SK-N-SH (cell line): Measurements from ENCODE around the gene BDNF. TPM values are rescaled to one million over a fixed set of nuclear protein-coding genes. Genes with fewer than 3 reads are reported as not detected.

ENCODE experiments used
- CTCF ChIA-PET: fragments of 300-600, 350-600 bp; formaldehyde crosslinking; extraction: SDS; loops from one replicate; lab custom pipeline; 2021; lab: Yijun Ruan, JAX
- POLR2A ChIA-PET: fragments of 350-600 bp; sonication (Branson Sonifier 250); formaldehyde crosslinking; extraction: SDS; loops from one replicate; lab custom pipeline; 2020; ENCODE audit warnings: antibody characterized with exemption, inconsistent platforms; lab: Yijun Ruan, JAX
- DNase-seq: peaks from one replicate; pipeline ENCODE4 v3.0.0; 2012
- H2AFZ ChIP-seq: fragments of 200-600 bp; sonication (generic); 2 replicates; pipeline ENCODE4 v1.8.1; 2016; ENCODE audit warnings: antibody characterized with exemption, mild to moderate bottlenecking, low read depth
- H3F3A ChIP-seq: fragments of 200-600 bp; sonication (generic); replicated peaks from 2 replicates; pipeline ENCODE3; 2016; ENCODE audit warnings: antibody characterized with exemption, mild to moderate bottlenecking; ENCODE audit not compliant: insufficient read depth
- H3K27ac ChIP-seq, 2 experiments: fragments of 200-500 bp in 1 of 2; fragments of 200-600 bp in 1 of 2; sonication (Bioruptor generic) in 1 of 2; sonication (generic), shearing (Covaris generic) in 1 of 2; 2 replicates each; pipeline versions ENCODE4 v1.5.1 to v1.6.1; 2014 to 2016; ENCODE audit warnings: low read depth in 2 of 2, inconsistent platforms in 1 of 2, low read length in 1 of 2, mild to moderate bottlenecking in 1 of 2, mixed read lengths in 1 of 2
- H3K27me3 ChIP-seq: fragments of 200-600 bp; sonication (generic), shearing (Covaris generic); 2 replicates; pipeline ENCODE4 v1.6.1; 2016; ENCODE audit warnings: mixed run types; ENCODE audit not compliant: insufficient read depth
- H3K36me3 ChIP-seq, 2 experiments: fragments of 200-500 bp in 1 of 2; fragments of 200-600 bp in 1 of 2; sonication (Bioruptor generic) in 1 of 2; sonication (generic) in 1 of 2; replicated peaks in 1 of 2; 2 replicates each; pipeline versions ENCODE3 to v1.5.1; 2014 to 2016; ENCODE audit warnings: low read length in 1 of 2, mild to moderate bottlenecking in 1 of 2; ENCODE audit not compliant: insufficient read depth in 2 of 2, control insufficient read depth in 1 of 2
- H3K4me1 ChIP-seq, 2 experiments: fragments of 200-500 bp in 1 of 2; fragments of 200-600 bp in 1 of 2; sonication (Bioruptor generic) in 1 of 2; sonication (generic), shearing (Covaris generic) in 1 of 2; 2 replicates each; pipeline versions ENCODE4 v1.5.1 to v1.6.1; 2014 to 2016; ENCODE audit warnings: low read depth in 1 of 2, low read length in 1 of 2, mixed run types in 1 of 2; ENCODE audit not compliant: insufficient read depth in 2 of 2, control insufficient read depth in 1 of 2
- H3K4me2 ChIP-seq: fragments of 200-600 bp; sonication (generic), shearing (Covaris generic); 2 replicates; pipeline ENCODE4 v1.6.1; 2017; ENCODE audit warnings: mixed run types
- H3K4me3 ChIP-seq, 2 experiments: fragments of 200-500 bp in 1 of 2; fragments of 200-600 bp in 1 of 2; sonication (Bioruptor generic) in 1 of 2; sonication (generic), shearing (Covaris generic) in 1 of 2; 2 replicates each; pipeline versions ENCODE4 v1.5.1 to v1.8.1; 2014 to 2016; ENCODE audit warnings: low read depth in 2 of 2, inconsistent platforms in 1 of 2, low read length in 1 of 2, mild to moderate bottlenecking in 1 of 2, mixed read lengths in 1 of 2, moderate library complexity in 1 of 2
- H3K79me2 ChIP-seq: fragments of 200-600 bp; sonication (generic); 2 replicates; pipeline ENCODE4 v1.8.1; 2017; ENCODE audit warnings: mild to moderate bottlenecking; ENCODE audit not compliant: insufficient read depth
- H3K9ac ChIP-seq: fragments of 200-600 bp; sonication (generic); 2 replicates; pipeline ENCODE4 v1.6.1; 2017; ENCODE audit warnings: mixed run types
- H3K9me2 ChIP-seq: fragments of 200-600 bp; sonication (generic); 2 replicates; pipeline ENCODE4 v1.6.1; 2017; ENCODE audit warnings: mixed run types
- H3K9me3 ChIP-seq: fragments of 200-600 bp; sonication (generic); 2 replicates; pipeline ENCODE4 v1.6.1; 2017; ENCODE audit warnings: mixed run types, mild to moderate bottlenecking, moderate library complexity
- H4K20me1 ChIP-seq: fragments of 200-600 bp; sonication (generic); 2 replicates; pipeline ENCODE4 v1.6.1; 2017; ENCODE audit warnings: mild to moderate bottlenecking, mixed run types; ENCODE audit not compliant: insufficient read depth
- CHD2 ChIP-seq: fragments of 150-350 bp; IDR thresholded peaks from 2 replicates; pipeline ENCODE4 v1.6.1; 2018; ENCODE audit warnings: low read length; ENCODE audit not compliant: partially characterized antibody
- CTCF ChIP-seq: fragments of 200-600 bp; sonication (generic); IDR thresholded peaks from 2 replicates; pipeline ENCODE4 v1.6.1; 2017; ENCODE audit warnings: antibody characterized with exemption, mild to moderate bottlenecking, moderate library complexity
- EP300 ChIP-seq, 2 experiments: IDR thresholded peaks; 2 replicates each; pipeline versions ENCODE4 v1.4.0 to v1.6.1; 2012; ENCODE audit warnings: borderline replicate concordance in 1 of 2, low read depth in 1 of 2, low read length in 1 of 2
- EZH2phosphoT487 ChIP-seq: fragments of 200-600 bp; sonication (generic); IDR thresholded peaks from 2 replicates; pipeline ENCODE4 v1.6.1; 2017; ENCODE audit warnings: low read depth, mixed run types, mild to moderate bottlenecking, antibody characterized with exemption, moderate library complexity, borderline replicate concordance
- FOSL2 ChIP-seq: IDR thresholded peaks from 2 replicates; pipeline ENCODE4 v1.4.0; 2012; ENCODE audit warnings: low read depth, mild to moderate bottlenecking, moderate library complexity, borderline replicate concordance
- FOXJ3 ChIP-seq: sonication (generic); formaldehyde crosslinking; IDR thresholded peaks from 2 replicates; pipeline ENCODE4 v1.5.1; 2020; ENCODE audit warnings: mild to moderate bottlenecking, missing genetic modification reagents
- GATA2 ChIP-seq: sonication (generic); formaldehyde crosslinking; IDR thresholded peaks from 2 replicates; pipeline ENCODE4 v1.5.0; 2020; ENCODE audit warnings: mild to moderate bottlenecking, missing genetic modification reagents
- MEF2A ChIP-seq: IDR thresholded peaks from 2 replicates; pipeline ENCODE4 v1.4.0; 2012; ENCODE audit warnings: low read depth, borderline replicate concordance
- MXI1 ChIP-seq: IDR thresholded peaks from 2 replicates; pipeline ENCODE4 v1.6.1; 2012; ENCODE audit warnings: mild to moderate bottlenecking, low read depth, low read length, improper control_type of control experiment
- NRF1 ChIP-seq: IDR thresholded peaks from 2 replicates; pipeline ENCODE4 v1.6.1; 2012; ENCODE audit warnings: low read depth, mild to moderate bottlenecking, low read length
- PBX3 ChIP-seq: IDR thresholded peaks from 2 replicates; pipeline ENCODE4; 2012
- POLR2AphosphoS5 ChIP-seq: IDR thresholded peaks from 2 replicates; pipeline ENCODE4 v1.6.1; 2012; ENCODE audit warnings: low read depth, low read length
- RAD21 ChIP-seq: IDR thresholded peaks from 2 replicates; pipeline ENCODE4 v1.6.1; 2012; ENCODE audit warnings: mild to moderate bottlenecking, low read length
- RCOR1 ChIP-seq: fragments of 150-350 bp; IDR thresholded peaks from 2 replicates; pipeline ENCODE4 v1.6.1; 2017; ENCODE audit warnings: antibody characterized with exemption, low read length
- RXRA ChIP-seq: IDR thresholded peaks from 2 replicates; pipeline ENCODE4 v1.4.0; 2012; ENCODE audit warnings: low read depth, mild to moderate bottlenecking, borderline replicate concordance
- SIN3A ChIP-seq: IDR thresholded peaks from 2 replicates; pipeline ENCODE4 v1.6.1; 2012; ENCODE audit warnings: low read depth, mild to moderate bottlenecking, low read length, moderate library complexity, borderline replicate concordance
- TAF1 ChIP-seq: IDR thresholded peaks from 2 replicates; pipeline ENCODE4 v1.6.1; 2012; ENCODE audit warnings: low read depth, mild to moderate bottlenecking, low read length, moderate library complexity, borderline replicate concordance
- TCF12 ChIP-seq: IDR thresholded peaks from 2 replicates; pipeline ENCODE4 v1.4.0; 2012
- TEAD4 ChIP-seq: IDR thresholded peaks from 2 replicates; pipeline ENCODE4 v1.4.0; 2012; ENCODE audit warnings: mild to moderate bottlenecking, borderline replicate concordance; ENCODE audit not compliant: insufficient read depth
- USF2 ChIP-seq: fragments of 150-350 bp; IDR thresholded peaks from 2 replicates; pipeline ENCODE4 v1.6.1; 2017; ENCODE audit warnings: antibody characterized with exemption, low read length, low read depth, borderline replicate concordance
- WGBS: methylation state at CpG from one replicate; pipeline ENCODE4 v1.1.6; 2017; ENCODE audit warnings: low lambda C conversion rate; 5-methylcytosine and 5-hydroxymethylcytosine counted together
- polyA plus RNA-seq, 3 experiments: library from polyadenylated mRNA; depleted of rRNA; stranded (reverse); fragments of >200 nt; gene quantifications; 2 replicates each; pipeline ENCODE4 v1.2.3, GENCODE V29; 2012

The BDNF gene
- polyA plus RNA-seq, 1 of the 3 experiments (the other 2 are of a cell fraction) = 21.3 TPM

- Histone ChIP-seq H3K4me2 (no peak overlapping the region), H3K4me3 (no peak overlapping the region), H3K9me3 (no peaks in the 10 kb centered on the region), H3F3A (peaks cover 13% of the 10 kb centered on the region), H3K27ac (peak overlapping the region in 1 of 2 experiments; percentile 93; a peak in 2 of 4 replicates), H4K20me1 (peaks cover 51% of the 10 kb centered on the region), H2AFZ (no peak overlapping the region), H3K4me1 (peaks cover 0 to 24% of the 10 kb centered on the region in 2 experiments; a peak in 2 of 4 replicates), H3K79me2 (peaks cover 63% of the 10 kb centered on the region), H3K27me3 (no peaks in the 10 kb centered on the region), H3K9me2 (no peaks in the 10 kb centered on the region), H3K36me3 (peaks cover 8 to 42% of the 10 kb centered on the region in 2 experiments), H3K9ac (no peak overlapping the region)
- 35% methylated on average over 2 of the region's 2 CpGs for WGBS
- POLR2A ChIA-PET = no interaction called here
- peak; percentile 89 for TF ChIP-seq POLR2AphosphoS5
- peak; percentile 99 for TF ChIP-seq FOXJ3 (CRISPR knock-in tag)
- TF ChIP-seq RXRA = no peak
- peak; percentile 99 for TF ChIP-seq RCOR1
- peak; percentile 91 for TF ChIP-seq TCF12
- peak; percentile 74; the same call in 1 of the 2 replicates for TF ChIP-seq MXI1
- TF ChIP-seq SIN3A = no peak
- no peak for TF ChIP-seq FOSL2
- TF ChIP-seq EZH2phosphoT487 = no peak
- TF ChIP-seq CTCF = no peak
- peak in 1 of 2 experiments; percentile 100; a peak in 2 of 4 replicates for TF ChIP-seq EP300 (IDR thresholded peaks at IDR 0.05; ENCODE audit: borderline replicate concordance in 1 of 2, low read depth in 1 of 2, low read length in 1 of 2)
- peak; percentile 46; the same call in 1 of the 2 replicates for TF ChIP-seq TEAD4
- peak; percentile 92 for TF ChIP-seq CHD2
- TF ChIP-seq NRF1 = no peak
- TF ChIP-seq RAD21 = peak; percentile 32
- TF ChIP-seq TAF1 = no peak
- TF ChIP-seq MEF2A = no peak
- peak; percentile 57 for TF ChIP-seq PBX3
- peak; percentile 93 for TF ChIP-seq GATA2
- TF ChIP-seq USF2 = no peak
- CTCF ChIA-PET = interaction anchor here (1.4 to 2.0 kb wide), 4 partner anchors 39 to 160 kb away, joined by 3 to 5 read pairs (median 4); no protein-coding TSS in a partner anchor
- DNase-seq = peak; percentile 82
Observed at GRCh38 chr11:27658535-27659236, 41.6 kb downstream of the BDNF start.
